ENCODE data around the gene SLC51A. TPM values are rescaled to one million over a fixed set of nuclear protein-coding genes. Genes with fewer than 3 reads are reported as not detected.
"Not testable (repeated sequence)": the region's sequence is repeated elsewhere in the genome, so short reads cannot be mapped to it uniquely, and the experiment has no call there.

SLC51A gene
- total RNA-seq, 1 experiment from 2014 or later, result not detected

DNA sequence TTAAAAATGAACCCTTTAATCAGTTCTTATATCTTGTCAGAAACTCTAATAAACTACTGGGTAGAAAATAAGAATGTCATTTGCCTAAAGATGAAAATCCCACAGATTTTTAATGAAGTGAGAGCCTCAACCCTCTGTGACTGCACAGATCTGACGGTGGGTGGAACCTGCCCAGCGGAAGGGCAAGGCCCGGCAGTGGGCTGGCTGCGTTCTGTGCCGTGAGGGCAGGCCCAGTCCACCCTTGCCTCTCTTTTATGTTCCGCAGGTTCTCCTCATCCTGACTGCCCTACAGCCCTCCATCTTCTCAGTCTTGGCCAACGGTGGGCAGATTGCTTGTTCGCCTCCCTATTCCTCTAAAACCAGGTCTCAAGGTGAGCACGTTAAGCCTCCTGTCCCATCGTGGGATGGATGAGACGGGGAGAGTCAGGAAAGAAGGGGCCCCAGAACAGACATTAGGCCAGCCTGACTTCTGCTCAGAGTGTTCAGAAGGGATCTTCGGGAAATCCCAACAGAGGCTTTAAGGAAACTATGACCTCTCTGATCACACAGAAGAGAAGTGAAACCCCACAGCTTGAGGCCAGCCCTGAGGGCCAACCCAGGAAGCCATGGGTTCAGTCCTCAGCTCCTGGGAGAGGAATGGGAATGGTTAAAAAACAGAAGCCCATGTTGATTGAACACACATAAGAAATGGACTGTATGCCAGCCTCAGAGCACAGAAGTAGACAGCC lies 16.0 kb downstream of the SLC51A start:
- Histone ChIP-seq H3K36me3 (peaks cover 15% of the 10 kb centered on the region), H3K27ac (no peak overlapping the region), H3K27me3 (replicated peaks) (no peaks in the 10 kb centered on the region), H3K4me1 (replicated peaks) (peaks cover 18% of the 10 kb centered on the region), H3K9me3 (replicated peaks) (no peaks in the 10 kb centered on the region), H3K4me3 (no peak overlapping the region)
- no peak for DNase-seq (ENCODE audit: low read depth in 1 of 2, low spot score in 2 of 2)

DNA sequence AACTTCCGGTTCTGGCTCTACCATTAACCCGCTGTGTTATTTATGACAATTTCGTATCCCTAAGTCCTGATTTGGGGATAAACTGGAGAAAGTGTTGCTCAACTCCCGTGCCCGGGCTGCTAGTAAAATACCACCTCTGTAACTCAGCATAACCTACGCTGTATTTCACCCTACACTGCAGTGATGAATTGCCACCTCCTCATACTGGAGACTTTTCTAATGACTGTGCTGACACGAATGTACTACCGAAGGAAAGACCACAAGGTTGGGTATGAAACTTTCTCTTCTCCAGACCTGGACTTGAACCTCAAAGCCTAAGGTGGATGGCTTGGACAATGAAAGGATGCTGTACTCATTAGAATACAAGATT lies 16.5 kb downstream of the SLC51A start:
- Histone ChIP-seq H3K4me1 (replicated peaks) (peaks cover 18% of the 10 kb centered on the region), H3K36me3 (peaks cover 21% of the 10 kb centered on the region), H3K4me3 (no peak overlapping the region), H3K27me3 (replicated peaks) (no peaks in the 10 kb centered on the region), H3K9me3 (replicated peaks) (no peaks in the 10 kb centered on the region), H3K27ac (no peak overlapping the region)
- DNase-seq (ENCODE audit: low read depth in 1 of 2, low spot score in 2 of 2), result no peak

DNA sequence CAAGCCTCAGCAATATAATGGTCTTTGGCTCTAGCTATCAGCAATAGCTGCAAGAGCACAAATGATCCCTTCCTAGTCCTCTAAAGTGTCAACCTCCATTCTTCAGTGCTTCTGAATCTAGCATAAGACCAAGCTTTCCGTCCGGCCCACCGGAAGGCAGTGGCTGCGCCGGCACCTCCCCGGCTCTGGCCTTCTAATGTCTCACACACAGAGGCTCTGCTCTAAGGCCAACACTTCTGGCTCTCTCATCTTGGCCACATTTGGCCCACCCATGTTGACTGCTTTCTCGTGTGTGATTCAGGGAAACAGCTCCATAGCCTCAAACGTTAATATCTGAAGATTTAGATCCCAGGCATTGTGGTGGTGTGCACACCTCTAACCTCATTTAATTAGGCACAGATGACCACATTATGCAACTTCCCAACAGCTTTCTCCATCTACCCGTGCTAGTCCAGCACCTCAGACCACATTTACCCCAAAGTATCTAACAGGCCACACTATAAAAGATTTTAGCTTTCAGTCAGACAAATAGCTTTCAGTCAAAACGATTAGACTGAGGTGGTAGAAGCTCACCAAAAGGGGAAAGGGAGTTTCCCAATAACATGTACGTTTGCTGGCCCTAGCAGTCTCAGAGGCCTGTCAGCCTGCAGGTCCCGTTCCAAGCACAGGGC lies 19.3 kb downstream of the SLC51A start:
- Histone ChIP-seq H3K9me3 (replicated peaks) (no peaks in the 10 kb centered on the region), H3K4me3 (no peak overlapping the region), H3K27ac (no peak overlapping the region), H3K36me3 (peaks cover 41% of the 10 kb centered on the region), H3K4me1 (replicated peaks) (peaks cover 27% of the 10 kb centered on the region), H3K27me3 (replicated peaks) (no peaks in the 10 kb centered on the region)
- DNase-seq (ENCODE audit: low read depth in 1 of 2, low spot score in 2 of 2), result peak; percentile 35 to 63

DNA sequence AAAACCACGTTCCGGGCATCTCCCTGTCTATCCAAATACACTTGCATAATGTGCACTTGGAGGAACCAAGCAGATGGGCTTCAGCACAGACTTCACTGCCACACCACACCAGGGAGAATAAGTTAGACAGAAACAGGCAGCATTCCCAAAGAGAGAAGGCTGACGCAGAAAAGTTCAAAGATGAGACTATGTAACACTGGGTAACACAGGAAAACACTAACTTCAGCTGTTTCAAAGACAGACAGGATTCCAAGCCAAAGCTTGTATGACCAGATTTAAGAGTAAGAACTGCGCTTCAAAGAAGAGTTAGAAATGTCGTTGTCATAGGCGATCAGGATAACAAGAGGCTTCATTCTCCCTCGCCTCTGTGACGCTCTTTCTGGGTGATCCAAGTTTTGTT lies 19.9 kb downstream of the SLC51A start:
- DNase-seq (ENCODE audit: low read depth in 1 of 2, low spot score in 2 of 2), result no peak
- Histone ChIP-seq H3K36me3 (peaks cover 45% of the 10 kb centered on the region), H3K27me3 (replicated peaks) (no peaks in the 10 kb centered on the region)

DNA sequence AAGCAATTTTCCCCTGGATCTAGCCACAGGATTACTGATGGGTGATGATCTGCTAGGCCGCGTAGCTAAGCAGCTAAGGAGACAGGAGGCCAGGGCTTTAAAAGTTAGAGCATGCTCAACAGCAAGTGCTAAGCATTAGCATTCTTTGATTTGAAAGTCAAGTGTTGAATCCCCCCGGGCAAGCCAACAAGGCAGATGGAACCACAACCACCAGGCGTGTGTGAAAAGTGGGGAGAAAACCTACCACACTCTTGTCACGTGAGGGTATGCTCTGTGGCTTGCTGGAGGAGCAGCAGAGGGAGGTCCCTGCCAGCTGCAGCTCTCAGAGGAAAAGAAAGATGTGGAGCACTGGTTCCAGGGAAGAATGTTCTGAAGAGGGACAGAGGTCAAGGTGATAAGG lies 20.9 kb downstream of the SLC51A start:
- no peaks in the 10 kb centered on the region for H3K27me3 ChIP-seq (replicated peaks)
- peaks cover 54% of the 10 kb centered on the region for H3K36me3 ChIP-seq
- no peak overlapping the region for H3K4me3 ChIP-seq
- no peaks in the 10 kb centered on the region for H3K9me3 ChIP-seq (replicated peaks)
- peaks cover 27% of the 10 kb centered on the region for H3K4me1 ChIP-seq (replicated peaks)
- no peak for DNase-seq (ENCODE audit: low read depth in 1 of 2, low spot score in 2 of 2)
- no peak overlapping the region for H3K27ac ChIP-seq

More for the DNA sequence above, 19.9 kb downstream of the SLC51A start:
- Histone ChIP-seq H3K9me3 (replicated peaks) (no peaks in the 10 kb centered on the region), H3K4me3 (no peak overlapping the region), H3K27ac (no peak overlapping the region), H3K4me1 (replicated peaks) (peaks cover 27% of the 10 kb centered on the region)

DNA sequence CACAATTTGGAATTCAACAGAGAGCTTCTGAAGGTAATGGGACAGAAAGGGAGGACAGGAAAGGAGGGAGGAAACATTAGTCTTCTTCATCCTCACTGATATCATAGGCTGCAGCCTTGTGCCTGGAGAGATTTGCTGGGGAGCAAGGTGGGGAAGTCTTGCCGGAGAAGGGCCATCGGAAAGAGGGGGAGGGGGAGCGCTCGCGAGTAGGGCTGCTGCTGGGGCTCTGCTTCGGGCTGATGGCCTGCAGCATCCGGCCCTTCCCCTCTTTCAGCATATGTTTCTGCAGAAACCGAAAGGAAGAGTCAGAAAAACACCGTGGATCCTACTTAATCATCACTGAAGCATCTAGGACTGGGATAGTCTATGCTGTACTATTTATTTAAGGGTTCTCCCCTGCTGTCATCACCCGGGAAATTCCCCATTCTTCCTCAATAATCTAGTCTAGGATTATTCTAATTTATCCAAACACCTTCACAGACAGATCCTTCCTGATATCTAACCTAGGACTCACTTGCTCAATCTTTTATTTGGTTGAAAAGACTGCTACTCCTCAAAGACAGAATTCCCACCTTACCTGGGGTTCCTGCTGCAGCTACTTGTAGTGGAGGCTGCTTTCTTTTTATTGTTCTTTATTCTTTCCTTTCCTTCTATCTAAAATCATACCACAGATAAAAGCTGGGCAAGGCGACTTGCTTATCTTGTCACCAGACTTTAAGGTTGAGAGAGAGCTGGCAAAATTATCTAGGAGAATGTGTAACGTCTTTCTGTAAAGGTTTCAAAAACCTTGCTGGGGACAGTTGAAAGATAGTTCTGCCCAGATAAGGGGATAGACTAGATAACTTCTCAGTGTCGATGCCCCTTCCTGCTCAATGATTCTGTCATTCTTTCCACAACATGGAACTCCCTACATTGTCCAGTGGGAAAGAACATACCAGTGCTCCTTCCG lies 22.6 kb downstream of the SLC51A start:
- no peaks in the 10 kb centered on the region for H3K27me3 ChIP-seq (replicated peaks)
- H3K4me1 ChIP-seq (replicated peaks), result peaks cover 27% of the 10 kb centered on the region
- H3K36me3 ChIP-seq, result peaks cover 62% of the 10 kb centered on the region
- H3K9me3 ChIP-seq (replicated peaks), result no peaks in the 10 kb centered on the region
- no peak overlapping the region for H3K27ac ChIP-seq
- no peak overlapping the region for H3K4me3 ChIP-seq
- no peak for DNase-seq (ENCODE audit: low read depth in 1 of 2, low spot score in 2 of 2)

DNA sequence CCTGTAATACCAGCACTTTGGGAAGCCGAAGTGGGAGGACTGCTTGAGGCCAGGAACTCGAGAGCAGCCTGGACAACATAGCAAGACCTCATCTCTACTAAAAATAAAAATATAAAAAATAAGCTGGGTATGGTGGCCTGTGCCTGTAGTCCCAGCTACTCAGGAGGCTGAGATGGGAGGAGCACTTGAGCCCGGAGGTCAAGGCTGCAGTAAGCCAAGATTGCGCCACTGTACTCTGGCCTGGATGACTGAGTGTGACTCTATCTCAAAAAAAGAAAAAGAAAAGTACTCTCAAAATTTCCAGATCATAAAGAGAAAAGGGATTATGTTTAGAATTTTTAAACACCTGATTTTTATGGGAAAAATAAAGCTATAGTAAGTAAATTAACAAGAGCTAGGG lies 24.1 kb downstream of the SLC51A start:
- Histone ChIP-seq H3K27me3 (replicated peaks) (no peaks in the 10 kb centered on the region), H3K4me3 (no peak overlapping the region), H3K9me3 (replicated peaks) (no peaks in the 10 kb centered on the region), H3K27ac (no peak overlapping the region), H3K4me1 (replicated peaks) (peaks cover 23% of the 10 kb centered on the region), H3K36me3 (peaks cover 61% of the 10 kb centered on the region)
- no peak for DNase-seq (ENCODE audit: low read depth in 1 of 2, low spot score in 2 of 2)

DNA sequence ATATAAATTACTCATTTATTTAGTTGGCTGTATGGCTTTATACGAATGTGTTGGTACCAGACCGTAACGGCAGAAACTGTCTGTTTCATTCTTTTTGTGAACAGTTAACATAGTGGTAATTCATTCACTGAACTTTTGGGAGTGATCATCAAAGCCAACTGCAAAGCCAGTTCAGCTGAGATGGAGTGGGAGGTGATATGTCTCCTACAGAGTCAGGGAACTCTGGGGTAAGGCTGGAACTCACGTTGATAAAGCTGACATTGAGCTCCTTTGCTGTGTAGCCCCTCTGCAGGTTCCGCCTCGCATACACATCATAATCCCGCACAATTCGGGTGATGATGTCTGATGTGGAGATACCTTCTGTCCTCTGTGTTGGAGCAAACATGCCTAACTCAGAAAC lies 25.4 kb downstream of the SLC51A start:
- no peak for DNase-seq (ENCODE audit: low read depth in 1 of 2, low spot score in 2 of 2)
- no peaks in the 10 kb centered on the region for H3K27me3 ChIP-seq (replicated peaks)
- H3K36me3 ChIP-seq, result peaks cover 59% of the 10 kb centered on the region
- H3K4me3 ChIP-seq, result no peak overlapping the region
- no peak overlapping the region for H3K27ac ChIP-seq
- H3K9me3 ChIP-seq (replicated peaks), result no peaks in the 10 kb centered on the region
- peaks cover 10% of the 10 kb centered on the region for H3K4me1 ChIP-seq (replicated peaks)

DNA sequence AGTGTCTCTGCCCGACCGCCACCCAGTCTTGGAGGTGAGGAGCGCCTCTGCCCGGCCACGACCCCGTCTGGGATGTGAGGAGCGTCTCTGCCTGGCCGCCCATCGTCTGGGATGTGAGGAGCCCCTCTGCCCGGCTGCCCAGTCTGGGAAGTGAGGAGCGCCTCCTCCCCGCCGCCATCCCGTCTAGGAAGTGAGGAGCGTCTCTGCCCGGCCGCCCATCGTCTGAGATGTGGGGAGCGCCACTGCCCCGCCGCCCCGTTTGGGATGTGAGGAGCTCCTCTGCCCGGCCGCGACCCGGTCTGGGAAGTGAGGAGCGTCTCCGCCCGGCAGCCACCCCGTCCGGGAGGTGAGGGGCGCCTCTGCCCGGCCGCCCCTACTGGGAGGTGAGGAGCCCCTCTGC lies 27.8 kb downstream of the SLC51A start:
- not testable (repeated sequence) for H3K27me3 ChIP-seq (replicated peaks); DNase-seq (ENCODE audit: low read depth in 1 of 2, low spot score in 2 of 2); H3K4me3 ChIP-seq; H3K9me3 ChIP-seq (replicated peaks); H3K4me1 ChIP-seq (replicated peaks); H3K27ac ChIP-seq
- peaks cover 51% of the 10 kb centered on the region for H3K36me3 ChIP-seq

DNA sequence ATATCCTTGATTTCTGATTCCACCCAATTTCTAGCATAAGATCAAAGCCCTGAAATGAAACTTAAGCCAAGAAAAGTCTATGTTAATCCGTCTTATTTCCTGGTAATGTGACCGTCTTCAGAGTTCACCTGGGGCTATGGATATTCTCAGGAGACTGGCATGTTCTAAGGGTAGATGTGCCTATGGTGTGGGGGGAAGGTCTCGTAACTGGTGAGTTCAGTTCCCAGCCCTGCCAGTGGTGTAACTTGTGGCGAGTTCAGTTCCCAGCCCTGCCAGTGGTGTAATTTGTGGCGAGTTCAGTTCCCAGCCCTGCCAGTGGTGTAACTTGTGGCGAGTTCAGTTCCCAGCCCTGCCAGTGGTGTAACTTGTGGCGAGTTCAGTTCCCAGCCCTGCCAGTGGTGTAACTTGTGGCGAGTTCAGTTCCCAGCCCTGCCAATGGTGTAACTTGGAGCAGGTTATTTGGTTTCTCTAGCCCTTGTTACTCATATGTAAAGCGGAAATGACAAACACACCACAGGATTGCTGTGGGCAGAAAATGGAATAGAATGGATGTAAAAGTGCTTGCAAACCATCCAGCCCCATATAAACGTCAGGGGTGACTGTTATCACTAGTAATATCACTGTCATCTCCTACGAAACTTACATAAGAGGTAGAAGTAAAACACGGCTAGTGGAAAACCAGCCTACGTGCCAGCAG lies 30.4 kb downstream of the SLC51A start:
- no peaks in the 10 kb centered on the region for H3K27me3 ChIP-seq (replicated peaks)
- no peak for DNase-seq (ENCODE audit: low read depth in 1 of 2, low spot score in 2 of 2)

DNA sequence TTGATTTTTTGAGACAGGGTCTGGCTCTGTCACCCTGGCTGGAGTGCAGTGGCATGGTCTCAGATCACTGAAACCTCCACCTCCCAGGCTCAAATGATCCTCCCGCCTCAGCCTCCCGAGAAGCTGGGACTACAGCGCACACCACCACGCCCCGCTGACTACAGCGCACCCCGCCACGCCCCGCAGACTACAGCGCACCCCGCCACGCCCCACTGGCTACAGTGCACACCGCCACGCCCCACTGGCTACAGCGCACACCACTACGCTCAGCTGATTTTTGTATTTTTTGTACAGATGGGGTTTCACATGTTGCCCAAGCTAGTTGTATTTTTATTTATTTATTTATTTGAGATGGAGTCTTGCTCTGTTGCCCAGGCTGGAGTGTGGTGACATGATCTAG lies 35.6 kb downstream of the SLC51A start:
- Histone ChIP-seq H3K4me1 (replicated peaks) (peaks cover 6% of the 10 kb centered on the region), H3K36me3 (peaks cover 49% of the 10 kb centered on the region), H3K27me3 (replicated peaks) (no peaks in the 10 kb centered on the region), H3K4me3 (no peak overlapping the region), H3K27ac (no peak overlapping the region), H3K9me3 (replicated peaks) (no peaks in the 10 kb centered on the region)
- no peak for DNase-seq (ENCODE audit: low read depth in 1 of 2, low spot score in 2 of 2)

More for the DNA sequence above, 30.4 kb downstream of the SLC51A start:
- H3K4me3 ChIP-seq, result no peak overlapping the region
- no peaks in the 10 kb centered on the region for H3K9me3 ChIP-seq (replicated peaks)
- H3K27ac ChIP-seq, result no peak overlapping the region
- H3K36me3 ChIP-seq, result peaks cover 40% of the 10 kb centered on the region
- peaks cover 6% of the 10 kb centered on the region for H3K4me1 ChIP-seq (replicated peaks)

DNA sequence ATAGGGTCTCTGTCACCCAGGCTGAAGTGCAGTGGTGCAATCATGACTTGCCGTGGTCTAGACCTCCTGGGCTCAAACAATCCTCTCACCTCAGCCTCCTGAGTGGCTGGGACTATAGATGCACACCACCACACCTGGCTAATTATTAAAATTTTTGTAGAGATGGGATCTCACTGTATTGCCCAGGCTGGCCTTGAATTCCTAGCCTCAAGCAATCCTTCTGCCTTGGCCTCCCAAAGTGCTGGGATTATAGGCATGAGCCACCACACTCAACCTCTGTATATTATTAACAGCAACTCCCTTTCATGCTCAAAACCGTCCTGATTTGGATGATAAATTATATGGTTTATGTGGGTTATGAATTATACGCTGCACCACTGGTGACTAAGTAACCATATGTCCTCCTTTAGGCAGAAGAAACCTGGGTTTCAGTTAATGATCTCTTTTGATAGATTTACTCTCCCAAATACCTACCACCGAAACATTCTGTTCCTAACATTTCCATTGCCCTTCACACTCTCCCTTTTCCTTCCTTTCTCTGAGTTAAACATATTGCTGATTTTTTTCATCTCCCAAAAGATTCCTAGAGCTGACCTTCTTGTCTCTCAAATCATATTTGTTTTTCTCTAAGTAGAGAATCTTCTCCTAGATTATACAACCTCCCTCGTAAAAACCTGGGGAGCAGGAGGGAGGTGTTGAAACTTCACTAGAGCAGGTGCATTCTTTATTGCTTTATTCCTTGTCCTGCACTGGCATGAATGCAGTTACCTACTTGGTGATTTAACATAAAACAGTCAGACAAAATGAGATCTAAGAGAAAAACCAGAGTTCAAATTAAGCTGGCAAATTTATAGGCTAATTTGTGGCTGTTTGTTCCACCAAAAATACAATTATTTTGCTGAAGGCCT lies 38.3 kb downstream of the SLC51A start:
- H3K9me3 ChIP-seq (replicated peaks), result no peaks in the 10 kb centered on the region
- DNase-seq (ENCODE audit: low read depth in 1 of 2, low spot score in 2 of 2), result no peak
- no peaks in the 10 kb centered on the region for H3K4me1 ChIP-seq (replicated peaks)
- H3K4me3 ChIP-seq, result no peak overlapping the region
- H3K36me3 ChIP-seq, result peaks cover 37% of the 10 kb centered on the region
- no peak overlapping the region for H3K27ac ChIP-seq
- no peaks in the 10 kb centered on the region for H3K27me3 ChIP-seq (replicated peaks)

DNA sequence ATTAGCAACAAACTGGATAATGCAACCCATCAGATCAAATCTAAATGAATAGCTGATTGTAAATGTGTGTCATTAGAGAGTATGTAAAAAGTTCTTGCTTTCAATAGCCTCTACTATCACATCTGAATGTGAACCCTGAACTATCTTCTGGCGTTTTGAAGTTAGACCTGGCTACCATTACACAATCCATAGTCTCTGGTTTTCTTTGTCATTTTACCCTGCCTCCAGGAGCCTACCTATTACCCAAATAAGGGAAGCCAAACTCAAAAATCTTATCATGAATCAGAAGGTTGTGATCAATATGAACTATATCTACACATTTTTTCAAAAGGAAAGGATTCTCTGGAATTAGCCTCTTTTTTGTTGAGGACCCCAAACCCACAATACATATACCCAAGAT lies 39.4 kb downstream of the SLC51A start:
- Histone ChIP-seq H3K36me3 (peaks cover 40% of the 10 kb centered on the region), H3K27ac (no peak overlapping the region), H3K27me3 (replicated peaks) (no peaks in the 10 kb centered on the region), H3K9me3 (replicated peaks) (no peaks in the 10 kb centered on the region), H3K4me3 (no peak overlapping the region), H3K4me1 (replicated peaks) (no peaks in the 10 kb centered on the region)
- no peak for DNase-seq (ENCODE audit: low read depth in 1 of 2, low spot score in 2 of 2)

All from SJSA1 (cell line).